K562 (cell line): Measurements from ENCODE around the gene MECR. TPM values are rescaled to one million over a fixed set of nuclear protein-coding genes. Genes with fewer than 3 reads are reported as not detected.

Experiments used
- ATAC-seq: fragments of 200-7000 bp; cut with Tn5 transposase; 3 replicates; pipeline ENCODE4 v1.9.1; 2020; ENCODE audit warnings: moderate library complexity
- BruUV-seq: library from RNA; stranded (reverse); fragments of 400-500 nt; replicated peaks from 2 replicates; lab custom pipeline; 2021; lab: Mats Ljungman, UMichigan
- CTCF ChIA-PET: fragments of 300-600 bp; formaldehyde crosslinking; extraction: SDS; loops from one replicate; lab custom pipeline; 2021; ENCODE audit warnings: low intra/inter-chr PET ratio; lab: Yijun Ruan, JAX
- POLR2A ChIA-PET: fragments of 300-600, 350-650 bp; sonication (Branson Sonifier 250); formaldehyde crosslinking; extraction: SDS; loops from one replicate; lab custom pipeline; 2021; ENCODE audit warnings: antibody characterized with exemption, inconsistent platforms; lab: Yijun Ruan, JAX
- DNase-seq, 4 experiments: peaks; one replicate each; pipeline versions ENCODE4 v3.0.0 to v3.0.0-alpha.2; 2011 to 2018; ENCODE audit warnings: low spot score in 3 of 4, mixed read lengths in 3 of 4; ENCODE audit errors: extremely low read depth in 1 of 4
- FAIRE-seq: peaks from 2 replicates; lab custom pipeline; 2011; peaks lifted over from hg19 to GRCh38; lab: Jason Lieb, UNC
- H2AFZ ChIP-seq: 2 replicates; pipeline ENCODE4 v1.6.0; 2011; ENCODE audit warnings: low read depth, low read length, control low read depth, inconsistent platforms
- H3K27ac ChIP-seq: fragments of 200-600 bp; 3 replicates; pipeline ENCODE4 v1.8.0; 2011; ENCODE audit warnings: low read depth, mild to moderate bottlenecking, control low read depth, inconsistent platforms, low read length, moderate library complexity, mixed read lengths; ENCODE audit errors: extremely low read depth
- H3K27me3 ChIP-seq, 2 experiments: fragments of 300-600 bp in 1 of 2; 2 replicates in 1 of 2; 3 replicates in 1 of 2; pipeline versions ENCODE4 v1.6.0 to v1.8.0; 2011; ENCODE audit warnings: inconsistent platforms in 2 of 2, low read length in 2 of 2, mild to moderate bottlenecking in 1 of 2, mixed read lengths in 1 of 2, moderate library complexity in 1 of 2; ENCODE audit not compliant: control insufficient read depth in 2 of 2, insufficient read depth in 2 of 2
- H3K36me3 ChIP-seq: fragments of 300-600 bp; 3 replicates; pipeline ENCODE4 v1.8.0; 2011; ENCODE audit warnings: mild to moderate bottlenecking, low read length, inconsistent platforms; ENCODE audit not compliant: control insufficient read depth, insufficient read depth
- H3K4me1 ChIP-seq, 2 experiments: fragments of 200-600 bp in 1 of 2; replicated peaks in 1 of 2; 2 replicates in 1 of 2; 3 replicates in 1 of 2; pipeline versions ENCODE4 v1.5.1 to v1.8.0; 2011; ENCODE audit warnings: inconsistent platforms in 2 of 2, low read length in 2 of 2, mild to moderate bottlenecking in 1 of 2, mixed read lengths in 1 of 2, moderate library complexity in 1 of 2; ENCODE audit not compliant: control insufficient read depth in 2 of 2, insufficient read depth in 2 of 2
- H3K4me2 ChIP-seq: 2 replicates; pipeline ENCODE4 v1.6.1; 2011; ENCODE audit warnings: low read length, control low read depth, inconsistent platforms, mixed read lengths; ENCODE audit not compliant: insufficient read depth
- H3K4me3 ChIP-seq: fragments of 200-600 bp; sonication (generic), shearing (Covaris generic); 2 replicates; pipeline ENCODE4 v1.5.1; 2016; ENCODE audit warnings: control low read depth, inconsistent platforms
- H3K79me2 ChIP-seq: fragments of 200-600 bp; 3 replicates; pipeline ENCODE4 v1.8.0; 2011; ENCODE audit warnings: low read length, inconsistent platforms; ENCODE audit not compliant: control insufficient read depth, insufficient read depth
- H3K9ac ChIP-seq, 2 experiments: 2 replicates each; pipeline versions ENCODE4 v1.6.0 to v1.6.1; 2011; ENCODE audit warnings: low read depth in 2 of 2, low read length in 2 of 2, control low read depth in 1 of 2, inconsistent platforms in 1 of 2, mild to moderate bottlenecking in 1 of 2, mixed read lengths in 1 of 2; ENCODE audit not compliant: insufficient read depth in 1 of 2
- H3K9me1 ChIP-seq: one replicate; pipeline ENCODE4 v1.6.0; 2011; ENCODE audit warnings: inconsistent platforms, mild to moderate bottlenecking, low read length, moderate library complexity; ENCODE audit not compliant: control insufficient read depth, insufficient read depth
- H3K9me3 ChIP-seq: replicated peaks from 2 replicates; pipeline ENCODE4 v1.5.1; 2011; ENCODE audit warnings: low read depth, low read length, inconsistent platforms; ENCODE audit not compliant: control insufficient read depth, insufficient read depth
- H4K20me1 ChIP-seq: replicated peaks from 2 replicates; pipeline ENCODE4 v1.6.1; 2011; ENCODE audit warnings: low read length, inconsistent platforms, mixed read lengths; ENCODE audit not compliant: control insufficient read depth, insufficient read depth
- CBFA2T2 ChIP-seq: fragments of 450-650 bp; conservative IDR thresholded peaks from 2 replicates; pipeline ENCODE4 v1.6.1; 2017; ENCODE audit warnings: mild to moderate bottlenecking
- CTCF ChIP-seq, 3 experiments: IDR thresholded peaks in 2 of 3; conservative IDR thresholded peaks in 1 of 3; 2 replicates each; pipeline ENCODE4 v1.5.1; 2011 to 2012; ENCODE audit warnings: low read length in 3 of 3, mild to moderate bottlenecking in 3 of 3, control low read depth in 2 of 3, improper control_type of control experiment in 1 of 3, inconsistent platforms in 1 of 3, low read depth in 1 of 3, mixed read lengths in 1 of 3, moderate library complexity in 1 of 3; ENCODE audit not compliant: insufficient read depth in 2 of 3
- TCF7L2 ChIP-seq: fragments of 150-350 bp; IDR thresholded peaks from 2 replicates; pipeline ENCODE4 v1.6.1; 2016; ENCODE audit warnings: low read depth, mild to moderate bottlenecking, low read length, moderate library complexity
- TEAD2 ChIP-seq: fragments of 450-650 bp; IDR thresholded peaks from 2 replicates; pipeline ENCODE4 v1.6.1; 2016; ENCODE audit warnings: missing genetic modification characterization, control low read depth, missing compliant biosample characterization
- WGBS: fragments of 100-300 bp; shearing (Covaris generic); methylation state at CpG from one replicate; pipeline ENCODE4 v1.1.6; 2016; ENCODE audit warnings: low coverage, mixed read lengths; ENCODE audit not compliant: insufficient coverage; ENCODE audit errors: missing lambda C conversion rate; 5-methylcytosine and 5-hydroxymethylcytosine counted together
- in situ Hi-C: fragments of 300-500 bp; cut with MboI; formaldehyde crosslinking; loops from 4 replicates; pipeline ENCODE4 v1.15.0; 2018; ENCODE audit warnings: inconsistent platforms, mixed read lengths
- intact Hi-C: fragments of 100-400 bp; cut with micrococcal nuclease; formaldehyde crosslinking; loops from 2 replicates; pipeline ENCODE4 v1.14.2; 2022
- polyA plus RNA-seq, 8 experiments: library from polyadenylated mRNA; depleted of rRNA in 4 of 8; stranded (reverse) in 5 of 8; unstranded in 3 of 8; fragments of >200 nt; fragmentation: Nextera tagmentation in 2 of 8; fragmentation: Illumina TruSeq in 1 of 8; extraction: Ambion mirVana in 2 of 8; extraction: Trizol in 1 of 8; gene quantifications; 2 replicates each; pipeline versions ENCODE4 v1.2.1 to v1.2.3, GENCODE V29; 2011 to 2014; ENCODE audit warnings: inconsistent platforms in 1 of 8, missing spikeins in 1 of 8
- total RNA-seq, 7 experiments: library from RNA; depleted of rRNA in 6 of 7; stranded (reverse); fragments of >200 nt in 6 of 7; fragmentation: Illumina TruSeq in 2 of 7; extraction: Trizol in 2 of 7; gene quantifications; 2 replicates each; pipeline versions ENCODE4 v1.2.1 to v1.2.3, GENCODE V29; 2011 to 2021; ENCODE audit warnings: low replicate concordance in 1 of 7
- TF ChIP-seq, protein P1 (sequence below): fragments of 200-800 bp; sonication (Bioruptor generic); IDR thresholded peaks from 2 replicates; pipeline ENCODE4 v1.6.1; 2017; ENCODE audit warnings: missing genetic modification characterization, missing compliant biosample characterization

MECR gene
- total and polyA plus RNA-seq, 9 of the 15 experiments (the other 6 are each of a cell fraction or from before 2014, with no cell fraction given), result 10.4 to 58.6 (median 42.9) TPM

- WGBS, result 3% methylated on average over 5 of the region's 5 CpGs
- no peak for FAIRE-seq
- TF ChIP-seq CTCF (IDR thresholded peaks at IDR 0.05 in 2 of 3, conservative IDR thresholded peaks at IDR 0.05 in 1 of 3; ENCODE audit: insufficient read depth in 2 of 3, low read depth in 1 of 3, low read length in 3 of 3) (0 out of 6 replicates have a peak, but pooled peaks of 1 of the 3 experiments have one; percentile 7), CBFA2T2 (no peak), TEAD2 (no peak), TCF7L2 (no peak)
- TF ChIP-seq, protein P1, sequence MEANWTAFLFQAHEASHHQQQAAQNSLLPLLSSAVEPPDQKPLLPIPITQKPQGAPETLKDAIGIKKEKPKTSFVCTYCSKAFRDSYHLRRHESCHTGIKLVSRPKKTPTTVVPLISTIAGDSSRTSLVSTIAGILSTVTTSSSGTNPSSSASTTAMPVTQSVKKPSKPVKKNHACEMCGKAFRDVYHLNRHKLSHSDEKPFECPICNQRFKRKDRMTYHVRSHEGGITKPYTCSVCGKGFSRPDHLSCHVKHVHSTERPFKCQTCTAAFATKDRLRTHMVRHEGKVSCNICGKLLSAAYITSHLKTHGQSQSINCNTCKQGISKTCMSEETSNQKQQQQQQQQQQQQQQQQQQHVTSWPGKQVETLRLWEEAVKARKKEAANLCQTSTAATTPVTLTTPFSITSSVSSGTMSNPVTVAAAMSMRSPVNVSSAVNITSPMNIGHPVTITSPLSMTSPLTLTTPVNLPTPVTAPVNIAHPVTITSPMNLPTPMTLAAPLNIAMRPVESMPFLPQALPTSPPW (CRISPR knock-in tag), result no peak
- TF ChIP-seq, all 486 proteins: peak for 1
- peaks cover 4 to 12% of the 10 kb centered on the region in 2 experiments; a peak in 3 of 5 replicates for H3K27me3 ChIP-seq
- no peaks in the 10 kb centered on the region for H3K36me3 ChIP-seq
- ATAC-seq (no peak), DNase-seq (no peak)
- ChIA-PET CTCF (no interaction called here), POLR2A (interaction anchor here (0.8 to 1.2 kb wide), 2 partner anchors 13 to 54 kb away, joined by 3 to 4 read pairs; no protein-coding TSS in a partner anchor)
- H4K20me1 ChIP-seq, result peaks cover 8% of the 10 kb centered on the region; the same call in 1 of the 2 replicates
- H3K9me1 ChIP-seq, result no peaks in the 10 kb centered on the region
- no TSS peak for BruUV-seq
- no peak overlapping the region for H2AFZ ChIP-seq
- in situ Hi-C loops (no loop called here), intact Hi-C loops (no loop called here)
- peaks cover 23 to 34% of the 10 kb centered on the region in 2 experiments for H3K4me1 ChIP-seq
- H3K27ac ChIP-seq, result no peak overlapping the region
- H3K79me2 ChIP-seq, result no peaks in the 10 kb centered on the region
- H3K9me3 ChIP-seq, result no peaks in the 10 kb centered on the region
- no peak overlapping the region for H3K4me3 ChIP-seq
- H3K4me2 ChIP-seq, result no peak overlapping the region
- no peak overlapping the region for H3K9ac ChIP-seq
Observed at GRCh38 chr1:29256394-29256793, 25.7 kb upstream of the MECR start.
